Measurements from ENCODE around the gene XYLT1.

XYLT1 gene

GRCh38 chr16:17245776-17246175 is 225.0 kb downstream of the XYLT1 start:
- no peak for DNase-seq

GRCh38 chr16:17244872-17245551 is 225.7 kb downstream of the XYLT1 start:
- no peak for DNase-seq

- no peak for DNase-seq
Measured at GRCh38 chr16:17241264-17241835, 229.4 kb downstream of the XYLT1 start.

- DNase-seq = peak in 1 of 2 donors; percentile 5
Measured at GRCh38 chr16:17238285-17239028, 232.3 kb downstream of the XYLT1 start.

- no peak for DNase-seq
Measured at GRCh38 chr16:17237350-17237944, 233.3 kb downstream of the XYLT1 start.

GRCh38 chr16:17235147-17235815 is 235.5 kb downstream of the XYLT1 start:
- DNase-seq = no peak

- no peak for DNase-seq
Measured at GRCh38 chr16:17233318-17234002, 237.3 kb downstream of the XYLT1 start.

GRCh38 chr16:17232487-17232886 is 238.3 kb downstream of the XYLT1 start:
- no peak for DNase-seq

- no peak for DNase-seq
Measured at GRCh38 chr16:17231972-17232371, 238.8 kb downstream of the XYLT1 start.

GRCh38 chr16:17230932-17231581 is 239.7 kb downstream of the XYLT1 start:
- DNase-seq = no peak

GRCh38 chr16:17229766-17230165 is 241.0 kb downstream of the XYLT1 start:
- DNase-seq = no peak

- DNase-seq = no peak
Measured at GRCh38 chr16:17229131-17229530, 241.6 kb downstream of the XYLT1 start.

GRCh38 chr16:17228708-17229055 is 242.1 kb downstream of the XYLT1 start:
- DNase-seq = no peak

- DNase-seq = no peak
Measured at GRCh38 chr16:17228048-17228707, 242.6 kb downstream of the XYLT1 start.

GRCh38 chr16:17227278-17227677 is 243.5 kb downstream of the XYLT1 start:
- DNase-seq = no peak

- no peak for DNase-seq
Measured at GRCh38 chr16:17225541-17225940, 245.2 kb downstream of the XYLT1 start.

- DNase-seq = no peak
Measured at GRCh38 chr16:17224879-17225281, 245.9 kb downstream of the XYLT1 start.

GRCh38 chr16:17224350-17224749 is 246.4 kb downstream of the XYLT1 start:
- DNase-seq = no peak

- DNase-seq = no peak
Measured at GRCh38 chr16:17223576-17223975, 247.2 kb downstream of the XYLT1 start.

- DNase-seq = no peak
Measured at GRCh38 chr16:17222871-17223401, 247.8 kb downstream of the XYLT1 start.

GRCh38 chr16:17219991-17220390 is 250.8 kb downstream of the XYLT1 start:
- no peak for DNase-seq
